ENCODE results near the gene LETM1.

GRCh38 chr4:1870578-1871443 is 14.9 kb upstream of the LETM1 start, which contains the start of gene NSD2:
- TF ChIP-seq CTCF (conservative IDR thresholded peaks at IDR 0.05 in 1 of 2, IDR thresholded peaks at IDR 0.05 in 1 of 2; ENCODE audit: extremely low read depth in 1 of 2, insufficient read depth in 1 of 2, low read depth in 1 of 2, low read length in 2 of 2) (no peak), EZH2 (IDR thresholded peaks at IDR 0.05; ENCODE audit: borderline replicate concordance, low read length) (no peak)

All from mammary epithelial cell (primary cell).